HG02623 (cell line): ENCODE results near the gene ZC3H18.

Experiments used
- ATAC-seq: cut with Tn5 transposase; IDR thresholded peaks from one replicate; pipeline ENCODE4 v1.9.1; 2021; ENCODE audit warnings: moderate library complexity; ENCODE audit not compliant: unreplicated experiment

Gene ZC3H18

GRCh38 chr16:88569985-88570690 lies at the start of gene ZC3H18:
ZC3H18 (plus strand) TSS chr16:88570403; CDS start chr16:88577124, 6,721 bp downstream.
- peak; percentile 79 for ATAC-seq

GRCh38 chr16:88521674-88522073 lies 48.5 kb upstream of the ZC3H18 start:
- no peak for ATAC-seq

DNA sequence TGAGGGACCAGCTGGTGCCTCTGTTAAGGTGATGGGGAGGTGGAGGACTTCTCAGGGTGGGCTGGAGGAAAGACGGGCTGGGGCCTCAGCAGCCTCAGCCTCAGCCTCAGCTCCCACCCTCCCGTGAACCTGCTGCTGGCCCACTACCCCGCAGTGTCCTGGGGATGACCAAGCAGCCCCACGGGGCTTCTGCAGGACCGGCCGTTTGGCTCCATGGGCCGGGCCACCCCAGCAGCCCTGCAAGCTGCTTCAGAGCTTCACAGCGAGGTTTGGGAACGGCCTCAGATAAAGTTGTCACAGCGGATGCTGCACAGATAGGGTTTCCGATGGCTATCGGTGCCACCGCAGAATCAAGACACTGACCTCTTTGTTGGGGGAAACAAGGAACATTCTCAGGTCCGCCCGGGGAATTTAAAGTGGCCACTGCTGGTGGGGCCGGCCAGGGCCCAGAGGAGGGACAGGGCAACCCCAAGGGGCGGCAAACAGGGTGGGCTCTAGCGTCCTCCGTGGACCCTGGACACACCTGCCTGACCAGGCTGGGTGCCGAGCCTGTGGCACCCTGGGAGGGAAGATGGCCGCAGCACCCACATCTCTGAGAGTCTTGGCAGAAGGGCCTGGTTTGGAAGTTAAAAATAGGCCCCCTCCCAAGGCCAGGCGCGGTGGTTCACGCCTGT lies 47.8 kb upstream of the ZC3H18 start:
- no peak for ATAC-seq

DNA sequence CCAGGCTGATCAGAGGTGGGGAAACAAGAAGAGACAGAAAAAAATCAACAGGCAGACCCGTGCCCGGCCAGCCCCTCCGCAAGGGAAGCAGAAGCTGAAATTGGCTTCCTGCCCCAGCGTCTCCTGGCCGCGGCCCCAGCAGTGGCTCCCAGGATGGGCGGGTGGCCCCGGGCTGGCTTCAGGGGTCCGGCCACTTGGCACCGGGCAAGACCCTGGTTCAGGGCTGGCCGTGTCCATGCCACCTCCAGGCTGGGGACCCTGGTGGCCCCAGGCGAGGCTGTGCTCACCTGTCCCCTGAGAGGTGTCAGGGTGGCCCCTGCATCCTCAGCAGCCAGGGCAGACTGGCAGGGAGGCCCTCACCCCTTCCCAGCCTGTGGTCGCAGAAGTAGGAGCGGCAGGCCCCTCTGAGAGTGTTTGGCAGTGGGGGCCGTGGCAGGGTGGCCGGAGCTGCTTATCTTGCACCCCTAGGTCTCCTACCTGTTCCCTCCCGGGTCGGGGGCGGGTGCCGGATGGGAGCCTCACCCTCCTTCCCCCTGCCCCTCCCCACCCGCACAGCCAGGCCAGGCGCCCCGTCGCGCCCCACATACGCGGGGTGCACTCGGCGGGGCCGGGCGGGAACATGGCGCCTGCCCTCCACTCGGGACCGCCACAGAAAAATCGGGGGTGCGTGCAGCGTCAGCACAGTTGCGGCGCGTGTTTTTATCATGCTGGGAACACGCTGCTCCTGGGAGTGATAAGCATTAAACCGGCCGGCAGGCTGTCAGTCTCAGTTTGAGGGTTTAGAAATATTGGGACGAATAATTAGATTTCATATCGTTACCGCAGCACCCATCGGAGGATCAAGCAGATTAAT lies 46.7 kb upstream of the ZC3H18 start:
- ATAC-seq: no peak

DNA sequence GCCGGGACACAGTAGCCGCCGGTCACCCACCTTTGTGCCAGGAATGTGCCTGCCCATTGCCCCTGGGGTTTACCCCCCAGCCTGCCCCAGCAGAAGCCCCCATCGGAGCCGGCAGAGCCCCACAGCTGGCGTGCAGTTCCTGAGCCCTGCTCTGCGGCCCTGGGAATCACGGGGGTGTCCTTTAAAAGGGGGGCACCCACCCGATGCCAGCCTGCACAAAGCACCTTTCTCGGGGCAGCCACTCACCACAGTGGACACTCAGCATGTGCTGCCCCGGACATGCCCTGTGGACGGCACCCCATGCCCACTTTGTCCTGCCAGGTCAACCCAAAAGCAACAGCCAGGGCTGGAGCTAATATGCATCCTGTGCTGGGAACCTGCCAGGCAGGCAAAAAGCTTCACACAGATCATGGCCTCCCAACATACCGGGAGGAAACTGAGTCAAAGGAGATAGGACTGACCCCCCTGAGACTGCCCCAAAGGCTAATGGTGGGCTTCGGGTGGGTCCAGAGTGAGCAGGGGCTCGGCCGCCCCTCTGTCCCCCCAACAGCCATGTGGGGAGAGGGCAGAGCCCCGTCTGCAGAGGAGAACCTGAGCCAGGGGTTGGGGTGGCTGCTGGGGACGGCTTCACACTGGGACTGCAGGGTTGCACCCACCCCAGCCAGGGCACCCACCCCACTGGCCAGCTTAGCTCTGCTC lies 45.8 kb upstream of the ZC3H18 start:
- ATAC-seq: no peak

- no peak for ATAC-seq
Observed at GRCh38 chr16:88524973-88525662, 45.1 kb upstream of the ZC3H18 start.

GRCh38 chr16:88525663-88525990 lies 44.6 kb upstream of the ZC3H18 start:
- ATAC-seq: no peak

DNA sequence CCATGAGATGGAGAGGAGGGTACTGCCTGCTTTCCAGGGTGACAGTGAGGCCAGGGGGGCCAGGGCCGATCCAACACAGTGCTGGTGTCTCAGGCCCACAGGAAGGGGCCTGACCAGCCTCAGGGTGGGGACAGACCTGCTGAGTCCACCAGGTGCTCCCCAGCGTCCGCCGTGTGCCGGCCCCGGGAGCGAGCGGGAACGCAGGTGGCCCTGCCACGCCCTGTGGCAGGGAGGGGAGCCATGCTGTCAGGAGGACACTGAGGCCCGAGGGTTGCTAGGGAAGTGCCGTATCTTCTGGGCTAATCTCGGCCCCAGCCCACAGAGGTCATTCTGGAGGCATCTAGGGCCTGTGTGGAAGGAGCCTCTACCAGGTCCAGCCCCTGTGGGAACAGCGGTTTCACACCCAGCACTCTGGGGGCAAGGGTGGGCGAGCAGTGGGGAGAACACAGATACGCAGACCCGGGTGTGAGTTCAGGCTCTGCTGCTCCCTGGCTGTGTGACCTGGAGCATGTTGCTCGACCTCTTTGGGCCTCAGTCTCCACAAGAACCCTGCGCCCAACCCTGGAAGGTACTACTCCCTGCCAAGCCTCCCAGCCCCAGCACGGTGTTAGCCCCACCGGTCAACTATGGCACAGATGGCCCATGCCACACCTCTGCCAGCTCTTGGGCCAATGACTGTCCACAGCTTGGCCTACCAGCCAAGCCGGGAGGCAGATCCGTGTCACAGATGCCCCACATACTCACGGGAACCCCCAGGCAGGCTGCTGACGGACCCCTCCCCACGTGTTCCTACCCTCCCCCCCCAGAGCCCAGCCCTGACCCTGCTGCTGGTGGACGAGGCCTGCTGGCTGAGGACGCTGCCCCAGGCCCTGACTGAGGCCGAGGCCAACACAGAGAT lies 43.9 kb upstream of the ZC3H18 start:
- no peak for ATAC-seq

GRCh38 chr16:88526906-88527185 lies 43.4 kb upstream of the ZC3H18 start:
- no peak for ATAC-seq

- no peak for ATAC-seq
Observed at GRCh38 chr16:88527186-88527936, 42.8 kb upstream of the ZC3H18 start.

- no peak for ATAC-seq
Observed at GRCh38 chr16:88527937-88528743, 42.1 kb upstream of the ZC3H18 start.

DNA sequence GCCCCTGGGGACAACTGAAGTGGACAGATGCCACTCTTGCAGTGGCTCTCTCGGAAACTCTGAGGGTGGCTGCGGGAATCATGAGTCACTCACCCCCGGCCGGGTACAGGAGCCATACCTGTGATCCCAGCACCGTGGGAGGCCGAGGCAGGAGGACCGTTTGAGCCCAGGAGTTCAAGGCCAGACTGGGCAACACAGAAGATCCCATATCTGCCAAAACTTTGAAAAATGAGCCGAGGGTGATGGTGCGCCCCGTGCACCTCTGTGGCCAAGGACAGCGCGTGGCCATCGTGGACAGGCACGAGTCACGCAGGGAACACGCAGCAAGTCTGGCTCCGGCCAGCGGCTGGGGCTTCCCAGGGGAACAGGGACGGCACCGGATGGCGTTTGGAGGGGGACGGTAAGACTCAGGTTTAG lies 41.3 kb upstream of the ZC3H18 start:
- ATAC-seq: no peak

DNA sequence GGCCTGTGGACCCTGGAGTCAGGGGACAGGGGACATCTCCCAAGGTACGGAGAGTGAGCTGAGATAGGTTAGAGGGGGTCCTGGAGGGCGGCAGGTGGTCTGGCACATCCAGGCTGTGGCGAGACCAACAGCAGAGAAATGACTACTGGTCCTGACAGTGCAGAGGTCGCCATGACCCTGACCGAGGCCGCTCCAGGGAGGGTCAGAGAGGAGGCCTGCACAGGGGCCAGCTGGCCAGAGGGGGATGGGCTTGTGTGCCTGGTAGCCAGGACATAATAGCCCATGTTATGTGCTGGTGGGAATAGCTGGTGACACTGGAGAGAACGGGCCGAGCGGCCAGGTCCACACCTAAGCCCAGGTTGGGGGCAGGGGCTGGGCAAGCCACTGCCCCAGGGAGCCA lies 40.6 kb upstream of the ZC3H18 start:
- no peak for ATAC-seq

DNA sequence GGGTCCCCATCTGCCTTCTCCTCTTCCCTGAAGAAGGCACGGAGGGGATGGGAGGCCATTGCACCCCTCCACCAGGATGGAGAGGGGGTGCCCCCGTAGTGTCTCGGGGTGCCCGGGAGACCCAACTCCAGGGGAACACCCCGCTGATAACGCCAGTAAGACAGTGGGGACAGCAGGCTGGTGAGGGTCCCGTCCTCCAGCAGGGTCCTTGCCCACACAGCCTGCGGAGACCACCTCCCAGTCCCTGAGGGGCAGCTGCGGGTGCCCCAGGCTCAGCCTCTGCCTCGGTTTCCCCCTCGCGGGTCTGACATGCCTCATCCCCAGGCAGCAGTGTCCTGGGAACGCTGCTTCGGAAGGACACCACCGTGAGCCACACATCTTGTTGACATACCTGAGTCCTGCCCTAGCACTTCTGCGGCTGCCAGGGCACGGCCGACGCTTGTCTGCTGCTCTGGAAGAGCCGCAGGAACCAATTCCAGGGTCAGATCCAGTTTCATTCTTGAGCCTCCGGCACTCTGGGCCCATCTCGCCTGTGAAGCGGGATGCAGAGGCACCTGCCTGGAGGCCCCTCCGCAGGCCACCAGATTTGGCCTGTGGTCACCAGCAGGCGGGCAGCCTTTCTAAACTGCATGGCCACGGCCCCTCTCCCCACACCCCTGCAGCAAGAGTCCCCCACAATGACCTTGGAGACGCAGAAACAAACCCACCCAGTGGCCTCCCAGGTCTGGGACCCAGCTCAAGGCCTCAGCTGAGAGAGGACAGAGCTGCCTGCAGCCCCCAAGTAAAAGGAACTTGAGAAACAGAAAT lies 39.9 kb upstream of the ZC3H18 start:
- ATAC-seq: no peak

GRCh38 chr16:88530858-88531203 lies 39.4 kb upstream of the ZC3H18 start:
- ATAC-seq: no peak

- ATAC-seq: no peak
Observed at GRCh38 chr16:88531346-88531745, 38.9 kb upstream of the ZC3H18 start.

GRCh38 chr16:88531931-88532433 lies 38.2 kb upstream of the ZC3H18 start:
- no peak for ATAC-seq
